T-cell (primary cell): ENCODE results near the gene VCP. TPM values are rescaled to one million over a fixed set of nuclear protein-coding genes. Genes with fewer than 3 reads are reported as not detected.

ENCODE experiments used
- ATAC-seq, 4 experiments: fragments of 200-7000 bp in 3 of 4; fragments of 150-1000 bp in 1 of 4; cut with Tn5 transposase; replicated peaks in 1 of 4; 1 replicate in 3 of 4; 2 replicates in 1 of 4; pipeline ENCODE4 v1.10.0; 2021; ENCODE audit warnings: moderate library complexity in 3 of 4, mild to moderate bottlenecking in 2 of 4, moderate number of reproducible peaks in 1 of 4
- CTCF ChIA-PET, 2 donors: fragments of 300-600 bp; sonication (Branson Sonifier 250); formaldehyde crosslinking; loops; one replicate each; lab custom pipeline; 2022; ENCODE audit warnings: antibody characterized with exemption in 2 of 2; lab: Charles Lee
- POLR2A ChIA-PET, 2 donors: fragments of 300-600 bp; sonication (Branson Sonifier 250); formaldehyde crosslinking; loops; one replicate each; lab custom pipeline; 2022; ENCODE audit warnings: antibody characterized with exemption in 2 of 2; lab: Charles Lee
- DNase-seq, 35 experiments: peaks; one replicate each; pipeline versions ENCODE4 v3.0.0 to v3.0.0-alpha.2; 2013 to 2023
- H3K27ac ChIP-seq: one replicate; pipeline ENCODE4 v1.5.1; 2013; ENCODE audit warnings: low read length
- H3K27me3 ChIP-seq, 2 experiments: replicated peaks in 1 of 2; 1 replicate in 1 of 2; 2 replicates in 1 of 2; pipeline versions ENCODE4 v1.6.1 to v1.7.0; 2013; ENCODE audit warnings: low read length in 1 of 2, mixed read lengths in 1 of 2; ENCODE audit not compliant: control insufficient read depth in 2 of 2, insufficient read depth in 2 of 2; ENCODE audit errors: extremely low read depth in 1 of 2
- H3K36me3 ChIP-seq, 2 donors: 1 replicate in 1 of 2; 2 replicates in 1 of 2; pipeline versions ENCODE4 v1.6.1 to v1.7.0; 2013; ENCODE audit warnings: low read length in 1 of 2; ENCODE audit not compliant: control insufficient read depth in 2 of 2, insufficient read depth in 1 of 2; ENCODE audit errors: extremely low read depth in 1 of 2
- H3K4me1 ChIP-seq, 2 experiments: 1 replicate in 1 of 2; 2 replicates in 1 of 2; pipeline versions ENCODE4 v1.6.1 to v1.7.0; 2013; ENCODE audit warnings: low read length in 2 of 2, mixed read lengths in 1 of 2; ENCODE audit not compliant: insufficient read depth in 2 of 2, control insufficient read depth in 1 of 2; ENCODE audit errors: extremely low read depth in 1 of 2
- H3K4me3 ChIP-seq, 2 donors: 1 replicate in 1 of 2; 2 replicates in 1 of 2; pipeline versions ENCODE4 v1.5.1 to v1.7.0; 2013; ENCODE audit warnings: mild to moderate bottlenecking in 2 of 2, low read length in 1 of 2, moderate library complexity in 1 of 2; ENCODE audit not compliant: control insufficient read depth in 1 of 2; ENCODE audit errors: extremely low read depth in 1 of 2
- H3K9me3 ChIP-seq: 2 replicates; pipeline ENCODE4 v1.7.0; 2013
- H3K27ac Mint-ChIP-seq, 2 donors: one replicate each; pipeline ENCODE4 v1.8.0; 2020 to 2021; ENCODE audit warnings: mild to moderate bottlenecking in 2 of 2, mixed read lengths in 2 of 2
- H3K27me3 Mint-ChIP-seq, 2 donors: one replicate each; pipeline ENCODE4 v1.8.0; 2021 to 2022; ENCODE audit warnings: mixed read lengths in 2 of 2
- H3K36me3 Mint-ChIP-seq: one replicate; pipeline ENCODE4 v1.8.0; 2021; ENCODE audit warnings: mixed read lengths
- H3K4me1 Mint-ChIP-seq, 3 donors: one replicate each; pipeline ENCODE4 v1.8.0; 2020 to 2022; ENCODE audit warnings: mixed read lengths in 3 of 3, mild to moderate bottlenecking in 1 of 3
- H3K4me3 Mint-ChIP-seq, 3 donors: one replicate each; pipeline ENCODE4 v1.8.0; 2020 to 2022; ENCODE audit warnings: mild to moderate bottlenecking in 3 of 3, mixed read lengths in 3 of 3, moderate library complexity in 3 of 3
- H3K9me3 Mint-ChIP-seq, 3 donors: one replicate each; pipeline ENCODE4 v1.8.0; 2020 to 2022; ENCODE audit warnings: mixed read lengths in 3 of 3
- WGBS: methylation state at CpG from one replicate; pipeline ENCODE4 v1.1.5; 2013; ENCODE audit warnings: missing lambda C conversion rate; ENCODE audit not compliant: insufficient coverage; 5-methylcytosine and 5-hydroxymethylcytosine counted together
- total RNA-seq, 35 experiments: library from RNA in 6 of 35; stranded (reverse) in 6 of 35; fragments of 120-200 nt in 1 of 35; gene quantifications; one replicate each; pipeline versions ENCODE4 v1.2.1 to v1.2.4 and lab custom pipeline; 2013 to 2026

Gene VCP
- total RNA-seq, 5 donors from 2014 or later (not counting 1 experiment from before 2014, with no cell fraction given): 141 to 232 (median 167) TPM

- H3K36me3 Mint-ChIP-seq: peaks cover 48% of the 10 kb centered on the region
- H3K9me3 Mint-ChIP-seq: no peaks in the 10 kb centered on the region
- no peaks in the 10 kb centered on the region for H3K27me3 Mint-ChIP-seq
- DNase-seq: no peak
- no peak overlapping the region for H3K27ac Mint-ChIP-seq
- no peak overlapping the region for H3K4me3 ChIP-seq
- no peak for ATAC-seq
- peaks cover 6 to 39% of the 10 kb centered on the region in 2 donors for H3K36me3 ChIP-seq
- no peaks in the 10 kb centered on the region for H3K9me3 ChIP-seq
- H3K27ac ChIP-seq: no peak overlapping the region
- H3K4me1 ChIP-seq: no peaks in the 10 kb centered on the region
- POLR2A ChIA-PET: interaction anchor here in 1 of 2 donors (0.7 kb wide), 1 partner anchor 155 kb away, joined by 4 read pairs; no protein-coding TSS in a partner anchor
- 90% methylated on average over 2 of the region's 5 CpGs for whole genome bisulfite sequencing
- CTCF ChIA-PET: no interaction called here
- H3K27me3 ChIP-seq: no peaks in the 10 kb centered on the region
- H3K4me3 Mint-ChIP-seq: no peak overlapping the region
- peaks cover 4 to 6% (median 4%) of the 10 kb centered on the region in 3 donors for H3K4me1 Mint-ChIP-seq
These were observed 18.1 kb downstream of the VCP start for GRCh38 chr9:35054185-35054835.

DNA sequence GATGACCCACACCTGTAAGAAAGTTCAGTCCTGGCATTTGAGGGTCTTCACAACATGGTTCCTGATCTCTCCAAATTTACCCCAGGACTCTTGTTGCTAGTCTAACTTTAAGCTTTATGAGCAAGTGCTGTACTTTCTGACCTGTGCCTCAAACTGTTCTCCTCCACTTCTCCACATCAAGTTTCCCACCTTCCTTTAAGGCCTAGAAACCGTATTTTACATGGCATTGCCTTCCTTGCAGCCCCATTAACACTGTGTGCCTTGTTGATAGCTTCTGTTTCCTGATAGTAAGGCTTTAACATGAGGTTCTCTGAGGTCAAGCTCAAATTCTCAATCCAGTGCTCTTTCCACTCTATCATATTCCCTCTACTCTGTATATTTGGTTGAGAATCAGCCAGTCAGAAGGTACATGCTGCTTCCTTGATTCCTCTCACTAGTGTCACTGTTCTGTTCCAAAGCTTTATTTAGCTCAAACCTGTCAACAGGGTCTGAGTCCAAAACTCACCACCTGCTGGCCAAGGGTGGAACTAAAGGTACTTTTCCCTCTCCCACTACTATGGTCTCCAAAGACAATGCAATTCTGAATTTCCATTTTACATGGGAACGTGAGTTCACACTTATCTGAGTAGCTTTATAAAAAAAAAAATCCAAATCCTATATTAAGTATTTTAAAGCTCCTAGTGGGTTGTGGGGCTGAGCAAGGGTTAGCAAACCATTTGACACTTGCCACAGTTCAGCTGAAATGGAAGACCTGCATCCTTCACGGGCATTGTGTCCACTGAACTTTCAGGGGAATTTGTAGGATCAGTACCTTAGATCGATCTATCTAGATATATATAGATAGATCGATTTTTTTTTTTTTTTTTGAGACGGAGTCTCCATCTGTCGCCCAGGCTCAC, 21.1 kb downstream of the VCP start:
- H3K4me1 Mint-ChIP-seq: peaks cover 4 to 6% (median 4%) of the 10 kb centered on the region in 3 donors
- 100% methylated on average over 1 of the region's 7 CpGs for WGBS
- peak overlapping the region in 1 of 2 donors; percentile 23 for H3K27ac Mint-ChIP-seq

GRCh38 chr9:35048511-35048910, 23.9 kb downstream of the VCP start:
- CTCF ChIA-PET: interaction anchor here in 1 of 2 donors (0.6 to 1.0 kb wide), 2 partner anchors 13 to 149 kb away, joined by 3 to 7 read pairs; no protein-coding TSS in a partner anchor
- H3K4me1 ChIP-seq: no peaks in the 10 kb centered on the region
- Mint-ChIP-seq H3K9me3 (no peaks in the 10 kb centered on the region), H3K4me3 (no peak overlapping the region), H3K4me1 (peaks cover 4 to 6% (median 4%) of the 10 kb centered on the region in 3 donors), H3K27ac (no peak overlapping the region), H3K27me3 (no peaks in the 10 kb centered on the region), H3K36me3 (peaks cover 24% of the 10 kb centered on the region)
- WGBS: 96% methylated on average over 2 of the region's 6 CpGs
- ATAC-seq (no peak), DNase-seq (no peak)
- no peak overlapping the region for H3K4me3 ChIP-seq
- H3K9me3 ChIP-seq: no peaks in the 10 kb centered on the region
- POLR2A ChIA-PET: no interaction called here
- H3K27me3 ChIP-seq: no peaks in the 10 kb centered on the region
- H3K36me3 ChIP-seq: peaks cover 13 to 22% of the 10 kb centered on the region in 2 donors
- H3K27ac ChIP-seq: no peak overlapping the region

More for the DNA sequence above, 21.1 kb downstream of the VCP start:
- H3K9me3 ChIP-seq: no peaks in the 10 kb centered on the region
- H3K9me3 Mint-ChIP-seq: no peaks in the 10 kb centered on the region
- H3K36me3 Mint-ChIP-seq: peaks cover 35% of the 10 kb centered on the region
- ChIA-PET POLR2A (interaction anchor here (0.5 to 1.4 kb wide), 5 partner anchors 17 to 1121 kb away, joined by 3 to 8 read pairs (median 6); partner anchors contain the start of gene DNAJB5 (in 1 of the 2)), CTCF (interaction anchor here (0.5 to 3.9 kb wide), 31 partner anchors 8 to 1183 kb away, joined by 3 to 56 read pairs (median 4); partner anchors contain the start of genes FANCG (in 1 of the 2), PIGO (in 1 of the 2) and VCP (in 1 of the 2))
- ATAC-seq: peak; percentile 54 to 69 (median 64)
- no peaks in the 10 kb centered on the region for H3K27me3 Mint-ChIP-seq
- no peak overlapping the region for H3K4me3 Mint-ChIP-seq
- peak in 31 of 35 experiments; percentile 9 to 67 (median 41) for DNase-seq
- H3K27me3 ChIP-seq: no peaks in the 10 kb centered on the region
- H3K27ac ChIP-seq: no peak overlapping the region
- H3K4me1 ChIP-seq: no peaks in the 10 kb centered on the region
- H3K36me3 ChIP-seq: peaks cover 9 to 15% of the 10 kb centered on the region in 2 donors
- H3K4me3 ChIP-seq: no peak overlapping the region

- H3K4me1 Mint-ChIP-seq: no peaks in the 10 kb centered on the region
- POLR2A ChIA-PET: no interaction called here
- Histone ChIP-seq H3K27ac (no peak overlapping the region), H3K27me3 (no peaks in the 10 kb centered on the region), H3K36me3 (peaks cover 10 to 21% of the 10 kb centered on the region in 2 donors), H3K4me3 (no peak overlapping the region), H3K4me1 (no peaks in the 10 kb centered on the region), H3K9me3 (no peaks in the 10 kb centered on the region)
- no peak overlapping the region for H3K4me3 Mint-ChIP-seq
- CTCF ChIA-PET: no interaction called here
- H3K36me3 Mint-ChIP-seq: peaks cover 26% of the 10 kb centered on the region
- H3K27me3 Mint-ChIP-seq: no peaks in the 10 kb centered on the region
- no peaks in the 10 kb centered on the region for H3K9me3 Mint-ChIP-seq
- ATAC-seq (no peak), DNase-seq (no peak)
- 100% methylated on average over 1 of the region's 3 CpGs for WGBS
- no peak overlapping the region for H3K27ac Mint-ChIP-seq
These were observed 28.4 kb downstream of the VCP start for GRCh38 chr9:35044071-35044470.

GRCh38 chr9:35042891-35043545, 29.4 kb downstream of the VCP start:
- H3K27ac ChIP-seq: no peak overlapping the region
- POLR2A ChIA-PET: no interaction called here
- no peaks in the 10 kb centered on the region for H3K4me1 ChIP-seq
- no peaks in the 10 kb centered on the region for H3K9me3 ChIP-seq
- no peaks in the 10 kb centered on the region for H3K4me1 Mint-ChIP-seq
- no peak overlapping the region for H3K4me3 ChIP-seq
- H3K36me3 Mint-ChIP-seq: peaks cover 19% of the 10 kb centered on the region
- CTCF ChIA-PET: interaction anchor here in 1 of 2 donors (0.6 kb wide), 1 partner anchor 8 kb away, joined by 3 read pairs; no protein-coding TSS in a partner anchor
- H3K9me3 Mint-ChIP-seq: no peaks in the 10 kb centered on the region
- 97% methylated on average over 4 of the region's 6 CpGs for WGBS
- peaks cover 4 to 21% of the 10 kb centered on the region in 2 donors for H3K36me3 ChIP-seq
- no peak for DNase-seq
- H3K27ac Mint-ChIP-seq: no peak overlapping the region
- ATAC-seq: no peak
- H3K4me3 Mint-ChIP-seq: no peak overlapping the region
- no peaks in the 10 kb centered on the region for H3K27me3 ChIP-seq
- H3K27me3 Mint-ChIP-seq: no peaks in the 10 kb centered on the region
